ENCODE measurements around the gene SPATA21.

SPATA21 gene

GRCh38 chr1:16422041-16422440 is 15.2 kb downstream of the SPATA21 start:
- Histone ChIP-seq H3K9ac (ENCODE audit: low read depth in 1 of 2, low read length in 2 of 2) (no peak overlapping the region), H3K36me3 (ENCODE audit: control insufficient read depth in 1 of 2, insufficient read depth in 2 of 2, low read length in 2 of 2) (no peaks in the 10 kb centered on the region), H3K4me3 (ENCODE audit: low read depth in 1 of 2, low read length in 2 of 2) (no peak overlapping the region)

GRCh38 chr1:16421201-16421600 is 16.0 kb downstream of the SPATA21 start:
- H3K27ac ChIP-seq (ENCODE audit: low read depth, low read length) = no peak overlapping the region
- H3K36me3 ChIP-seq (ENCODE audit: control insufficient read depth in 1 of 2, insufficient read depth in 2 of 2, low read length in 2 of 2) = no peaks in the 10 kb centered on the region
- H3K4me3 ChIP-seq (ENCODE audit: low read depth in 1 of 2, low read length in 2 of 2) = no peak overlapping the region
- H3K9ac ChIP-seq (ENCODE audit: low read depth in 1 of 2, low read length in 2 of 2) = no peak overlapping the region
- no peaks in the 10 kb centered on the region for H3K27me3 ChIP-seq (ENCODE audit: control insufficient read depth in 1 of 2, insufficient read depth in 2 of 2, low read length in 2 of 2)
- H3K9me3 ChIP-seq (ENCODE audit: control insufficient read depth in 1 of 2, low read length in 2 of 2) = no peaks in the 10 kb centered on the region
- H3K4me1 ChIP-seq (ENCODE audit: control insufficient read depth in 1 of 2, insufficient read depth in 2 of 2, low read length in 2 of 2) = peaks cover 0 to 8% of the 10 kb centered on the region in 2 donors

More at GRCh38 chr1:16422041-16422440, 15.2 kb downstream of the SPATA21 start:
- Histone ChIP-seq H3K4me1 (ENCODE audit: control insufficient read depth in 1 of 2, insufficient read depth in 2 of 2, low read length in 2 of 2) (peaks cover 0 to 8% of the 10 kb centered on the region in 2 donors), H3K9me3 (ENCODE audit: control insufficient read depth in 1 of 2, low read length in 2 of 2) (no peaks in the 10 kb centered on the region), H3K27me3 (ENCODE audit: control insufficient read depth in 1 of 2, insufficient read depth in 2 of 2, low read length in 2 of 2) (no peaks in the 10 kb centered on the region), H3K27ac (ENCODE audit: low read depth, low read length) (no peak overlapping the region)

GRCh38 chr1:16420424-16421118 is 16.7 kb downstream of the SPATA21 start:
- H3K4me1 ChIP-seq (ENCODE audit: control insufficient read depth in 1 of 2, insufficient read depth in 2 of 2, low read length in 2 of 2) = peaks cover 0 to 8% of the 10 kb centered on the region in 2 donors

GRCh38 chr1:16418823-16419425 is 18.3 kb downstream of the SPATA21 start:
- H3K9ac ChIP-seq (ENCODE audit: low read depth in 1 of 2, low read length in 2 of 2) = no peak overlapping the region
- no peaks in the 10 kb centered on the region for H3K9me3 ChIP-seq (ENCODE audit: control insufficient read depth in 1 of 2, low read length in 2 of 2)
- no peaks in the 10 kb centered on the region for H3K36me3 ChIP-seq (ENCODE audit: control insufficient read depth in 1 of 2, insufficient read depth in 2 of 2, low read length in 2 of 2)
- peaks cover 0 to 8% of the 10 kb centered on the region in 2 donors for H3K4me1 ChIP-seq (ENCODE audit: control insufficient read depth in 1 of 2, insufficient read depth in 2 of 2, low read length in 2 of 2)
- no peak overlapping the region for H3K4me3 ChIP-seq (ENCODE audit: low read depth in 1 of 2, low read length in 2 of 2)
- no peaks in the 10 kb centered on the region for H3K27me3 ChIP-seq (ENCODE audit: control insufficient read depth in 1 of 2, insufficient read depth in 2 of 2, low read length in 2 of 2)
- H3K27ac ChIP-seq (ENCODE audit: low read depth, low read length) = no peak overlapping the region

More at GRCh38 chr1:16420424-16421118, 16.7 kb downstream of the SPATA21 start:
- H3K9ac ChIP-seq (ENCODE audit: low read depth in 1 of 2, low read length in 2 of 2) = no peak overlapping the region
- no peak overlapping the region for H3K4me3 ChIP-seq (ENCODE audit: low read depth in 1 of 2, low read length in 2 of 2)
- H3K9me3 ChIP-seq (ENCODE audit: control insufficient read depth in 1 of 2, low read length in 2 of 2) = no peaks in the 10 kb centered on the region
- H3K27me3 ChIP-seq (ENCODE audit: control insufficient read depth in 1 of 2, insufficient read depth in 2 of 2, low read length in 2 of 2) = no peaks in the 10 kb centered on the region
- no peaks in the 10 kb centered on the region for H3K36me3 ChIP-seq (ENCODE audit: control insufficient read depth in 1 of 2, insufficient read depth in 2 of 2, low read length in 2 of 2)
- no peak overlapping the region for H3K27ac ChIP-seq (ENCODE audit: low read depth, low read length)

- Histone ChIP-seq H3K36me3 (ENCODE audit: control insufficient read depth in 1 of 2, insufficient read depth in 2 of 2, low read length in 2 of 2) (no peaks in the 10 kb centered on the region), H3K9ac (ENCODE audit: low read depth in 1 of 2, low read length in 2 of 2) (no peak overlapping the region), H3K27ac (ENCODE audit: low read depth, low read length) (no peak overlapping the region), H3K9me3 (ENCODE audit: control insufficient read depth in 1 of 2, low read length in 2 of 2) (no peaks in the 10 kb centered on the region), H3K4me3 (ENCODE audit: low read depth in 1 of 2, low read length in 2 of 2) (no peak overlapping the region), H3K27me3 (ENCODE audit: control insufficient read depth in 1 of 2, insufficient read depth in 2 of 2, low read length in 2 of 2) (no peaks in the 10 kb centered on the region), H3K4me1 (ENCODE audit: control insufficient read depth in 1 of 2, insufficient read depth in 2 of 2, low read length in 2 of 2) (no peaks in the 10 kb centered on the region)
Measured at GRCh38 chr1:16413191-16413590, 24.0 kb downstream of the SPATA21 start.

GRCh38 chr1:16410803-16411202 is 26.4 kb downstream of the SPATA21 start:
- Histone ChIP-seq H3K36me3 (ENCODE audit: control insufficient read depth in 1 of 2, insufficient read depth in 2 of 2, low read length in 2 of 2) (no peaks in the 10 kb centered on the region), H3K4me1 (ENCODE audit: control insufficient read depth in 1 of 2, insufficient read depth in 2 of 2, low read length in 2 of 2) (no peaks in the 10 kb centered on the region), H3K4me3 (ENCODE audit: low read depth in 1 of 2, low read length in 2 of 2) (no peak overlapping the region), H3K27ac (ENCODE audit: low read depth, low read length) (no peak overlapping the region), H3K9ac (ENCODE audit: low read depth in 1 of 2, low read length in 2 of 2) (no peak overlapping the region), H3K9me3 (ENCODE audit: control insufficient read depth in 1 of 2, low read length in 2 of 2) (no peaks in the 10 kb centered on the region), H3K27me3 (ENCODE audit: control insufficient read depth in 1 of 2, insufficient read depth in 2 of 2, low read length in 2 of 2) (no peaks in the 10 kb centered on the region)

- H3K36me3 ChIP-seq (ENCODE audit: control insufficient read depth in 1 of 2, insufficient read depth in 2 of 2, low read length in 2 of 2) = no peaks in the 10 kb centered on the region
- H3K4me3 ChIP-seq (ENCODE audit: low read depth in 1 of 2, low read length in 2 of 2) = no peak overlapping the region
- H3K9me3 ChIP-seq (ENCODE audit: control insufficient read depth in 1 of 2, low read length in 2 of 2) = no peaks in the 10 kb centered on the region
- H3K9ac ChIP-seq (ENCODE audit: low read depth in 1 of 2, low read length in 2 of 2) = no peak overlapping the region
- no peaks in the 10 kb centered on the region for H3K27me3 ChIP-seq (ENCODE audit: control insufficient read depth in 1 of 2, insufficient read depth in 2 of 2, low read length in 2 of 2)
- no peaks in the 10 kb centered on the region for H3K4me1 ChIP-seq (ENCODE audit: control insufficient read depth in 1 of 2, insufficient read depth in 2 of 2, low read length in 2 of 2)
- no peak overlapping the region for H3K27ac ChIP-seq (ENCODE audit: low read depth, low read length)
Measured at GRCh38 chr1:16409536-16410152, 27.6 kb downstream of the SPATA21 start.

GRCh38 chr1:16406868-16407267 is 30.4 kb downstream of the SPATA21 start:
- Histone ChIP-seq H3K9me3 (ENCODE audit: control insufficient read depth in 1 of 2, low read length in 2 of 2) (no peaks in the 10 kb centered on the region), H3K9ac (ENCODE audit: low read depth in 1 of 2, low read length in 2 of 2) (no peak overlapping the region), H3K4me1 (ENCODE audit: control insufficient read depth in 1 of 2, insufficient read depth in 2 of 2, low read length in 2 of 2) (no peaks in the 10 kb centered on the region), H3K4me3 (ENCODE audit: low read depth in 1 of 2, low read length in 2 of 2) (no peak overlapping the region), H3K27ac (ENCODE audit: low read depth, low read length) (no peak overlapping the region), H3K36me3 (ENCODE audit: control insufficient read depth in 1 of 2, insufficient read depth in 2 of 2, low read length in 2 of 2) (no peaks in the 10 kb centered on the region), H3K27me3 (ENCODE audit: control insufficient read depth in 1 of 2, insufficient read depth in 2 of 2, low read length in 2 of 2) (no peaks in the 10 kb centered on the region)

- no peaks in the 10 kb centered on the region for H3K27me3 ChIP-seq (ENCODE audit: control insufficient read depth in 1 of 2, insufficient read depth in 2 of 2, low read length in 2 of 2)
- no peak overlapping the region for H3K4me3 ChIP-seq (ENCODE audit: low read depth in 1 of 2, low read length in 2 of 2)
- H3K9me3 ChIP-seq (ENCODE audit: control insufficient read depth in 1 of 2, low read length in 2 of 2) = no peaks in the 10 kb centered on the region
- H3K9ac ChIP-seq (ENCODE audit: low read depth in 1 of 2, low read length in 2 of 2) = no peak overlapping the region
- no peaks in the 10 kb centered on the region for H3K4me1 ChIP-seq (ENCODE audit: control insufficient read depth in 1 of 2, insufficient read depth in 2 of 2, low read length in 2 of 2)
- H3K36me3 ChIP-seq (ENCODE audit: control insufficient read depth in 1 of 2, insufficient read depth in 2 of 2, low read length in 2 of 2) = no peaks in the 10 kb centered on the region
- no peak overlapping the region for H3K27ac ChIP-seq (ENCODE audit: low read depth, low read length)
Measured at GRCh38 chr1:16405441-16405840, 31.8 kb downstream of the SPATA21 start.

- no peak overlapping the region for H3K27ac ChIP-seq (ENCODE audit: low read depth, low read length)
- H3K4me3 ChIP-seq (ENCODE audit: low read depth in 1 of 2, low read length in 2 of 2) = no peak overlapping the region
- no peak overlapping the region for H3K9ac ChIP-seq (ENCODE audit: low read depth in 1 of 2, low read length in 2 of 2)
- no peaks in the 10 kb centered on the region for H3K9me3 ChIP-seq (ENCODE audit: control insufficient read depth in 1 of 2, low read length in 2 of 2)
- no peaks in the 10 kb centered on the region for H3K4me1 ChIP-seq (ENCODE audit: control insufficient read depth in 1 of 2, insufficient read depth in 2 of 2, low read length in 2 of 2)
- peaks cover 0 to 7% of the 10 kb centered on the region in 2 donors for H3K36me3 ChIP-seq (ENCODE audit: control insufficient read depth in 1 of 2, insufficient read depth in 2 of 2, low read length in 2 of 2)
- H3K27me3 ChIP-seq (ENCODE audit: control insufficient read depth in 1 of 2, insufficient read depth in 2 of 2, low read length in 2 of 2) = no peaks in the 10 kb centered on the region
Measured at GRCh38 chr1:16402742-16403141, 34.5 kb downstream of the SPATA21 start.

Measured in duodenal mucosa (tissue), 2 donors.